ENCODE data around the gene IGFBP3.

The IGFBP3 gene

DNA sequence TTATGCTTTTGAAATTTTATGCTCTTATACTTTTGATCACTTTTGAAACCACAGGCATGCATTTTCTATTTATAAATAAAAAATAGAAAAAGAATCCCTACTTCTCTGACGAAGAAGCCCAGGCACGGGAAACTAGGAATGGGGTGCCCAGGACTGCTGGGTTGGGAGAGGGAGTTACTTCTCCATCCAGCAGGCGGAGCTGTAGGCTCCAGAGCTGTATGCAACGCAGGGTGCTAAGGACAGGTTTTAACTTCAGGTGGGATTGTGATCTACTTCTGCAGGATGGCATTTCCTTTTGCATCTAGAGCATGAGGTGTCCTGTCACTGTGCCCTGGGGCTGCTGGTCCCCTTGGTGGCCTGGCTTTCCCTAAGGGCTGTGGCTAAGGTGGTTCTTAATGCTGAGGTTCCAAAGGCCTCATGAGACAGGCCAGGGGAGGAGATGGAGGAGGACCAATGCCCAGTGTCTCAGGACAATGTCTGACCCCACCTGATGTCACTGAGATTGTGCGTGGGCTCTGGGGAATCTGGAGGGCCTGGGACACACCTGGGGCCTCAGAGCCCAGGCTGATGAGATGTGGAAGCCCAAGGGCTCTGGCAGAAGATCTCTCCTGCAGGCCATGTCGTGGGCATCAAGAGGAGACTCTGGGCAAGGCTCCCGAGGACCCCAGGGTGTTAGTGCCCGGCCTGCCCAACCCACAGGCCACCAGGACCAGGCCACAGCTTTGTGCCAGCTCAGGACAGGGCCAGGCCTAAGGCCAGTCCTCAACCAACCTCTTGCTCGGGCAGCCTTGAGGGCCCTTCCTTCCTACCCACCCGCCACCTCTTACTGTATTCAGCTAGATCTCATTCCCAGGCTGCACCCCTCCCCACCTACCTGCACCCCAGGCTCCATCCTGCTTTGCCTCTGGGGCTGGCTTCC is 48.7 kb downstream of the IGFBP3 start:
- Histone ChIP-seq H3K27ac (ENCODE audit: extremely low read depth, low read depth, low read length) (no peak overlapping the region), H3K36me3 (ENCODE audit: control insufficient read depth in 2 of 2, insufficient read depth in 1 of 2, low read length in 2 of 2) (no peaks in the 10 kb centered on the region), H3K9me3 (ENCODE audit: control insufficient read depth, insufficient read depth, low read depth, low read length) (no peaks in the 10 kb centered on the region), H3K4me3 (ENCODE audit: low read depth, low read length) (no peak overlapping the region), H3K4me1 (ENCODE audit: control insufficient read depth, insufficient read depth, low read length) (no peaks in the 10 kb centered on the region)
- ChIA-PET CTCF (interaction anchor here (0.5 to 1.3 kb wide), 6 partner anchors 10 to 1308 kb away, joined by 3 to 6 read pairs (median 3); no protein-coding TSS in a partner anchor), POLR2A (no interaction called here)
- no peak for TF ChIP-seq ZNF747 (tag by site-specific recombination; IDR thresholded peaks at IDR 0.05)
- TF ChIP-seq ZNF24 (tag by site-specific recombination; IDR thresholded peaks at IDR 0.05): no peak
- TF ChIP-seq, protein P1, sequence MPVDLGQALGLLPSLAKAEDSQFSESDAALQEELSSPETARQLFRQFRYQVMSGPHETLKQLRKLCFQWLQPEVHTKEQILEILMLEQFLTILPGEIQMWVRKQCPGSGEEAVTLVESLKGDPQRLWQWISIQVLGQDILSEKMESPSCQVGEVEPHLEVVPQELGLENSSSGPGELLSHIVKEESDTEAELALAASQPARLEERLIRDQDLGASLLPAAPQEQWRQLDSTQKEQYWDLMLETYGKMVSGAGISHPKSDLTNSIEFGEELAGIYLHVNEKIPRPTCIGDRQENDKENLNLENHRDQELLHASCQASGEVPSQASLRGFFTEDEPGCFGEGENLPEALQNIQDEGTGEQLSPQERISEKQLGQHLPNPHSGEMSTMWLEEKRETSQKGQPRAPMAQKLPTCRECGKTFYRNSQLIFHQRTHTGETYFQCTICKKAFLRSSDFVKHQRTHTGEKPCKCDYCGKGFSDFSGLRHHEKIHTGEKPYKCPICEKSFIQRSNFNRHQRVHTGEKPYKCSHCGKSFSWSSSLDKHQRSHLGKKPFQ (tag by site-specific recombination; IDR thresholded peaks at IDR 0.05): no peak
- no peak for TF ChIP-seq ZNF501 (tag by site-specific recombination; IDR thresholded peaks at IDR 0.05)
- no peak for TF ChIP-seq ZNF391 (tag by site-specific recombination; IDR thresholded peaks at IDR 0.05; ENCODE audit: borderline replicate concordance, low read depth)
- TF ChIP-seq ZNF624 (tag by site-specific recombination; IDR thresholded peaks at IDR 0.05): no peak
- no peak for TF ChIP-seq SETDB1 (IDR thresholded peaks at IDR 0.05; ENCODE audit: insufficient read length, low read length)
- TF ChIP-seq ZNF521 (tag by site-specific recombination; IDR thresholded peaks at IDR 0.05): no peak
- TF ChIP-seq ZNF114 (tag by site-specific recombination; IDR thresholded peaks at IDR 0.05): no peak
- TF ChIP-seq ZNF843 (tag by site-specific recombination; IDR thresholded peaks at IDR 0.05): no peak
- TF ChIP-seq BCL11B (tag by site-specific recombination; IDR thresholded peaks at IDR 0.05; ENCODE audit: low read depth): no peak

DNA sequence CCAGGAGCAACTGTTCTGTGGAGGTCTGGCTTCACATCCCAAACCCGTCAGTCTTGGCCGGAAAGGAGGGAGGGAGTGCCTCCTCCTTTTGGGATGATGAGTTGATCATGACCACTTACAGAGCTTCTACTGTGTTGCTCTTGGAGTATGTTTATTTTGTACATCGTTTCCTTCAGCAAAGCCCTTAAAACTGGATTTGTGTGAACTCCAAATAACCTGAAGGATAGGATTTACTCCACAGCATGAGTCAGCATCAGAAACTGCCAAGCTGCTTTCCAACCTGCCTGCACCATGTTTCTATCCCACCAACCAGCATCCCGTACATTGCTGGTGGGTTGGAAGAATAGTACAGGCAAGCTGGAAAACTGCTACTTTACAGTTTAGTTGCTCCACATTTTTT is 51.6 kb downstream of the IGFBP3 start:
- ChIA-PET CTCF (interaction anchor here (0.6 to 1.2 kb wide), 4 partner anchors 53 to 1313 kb away, joined by 3 to 4 read pairs (median 4); no protein-coding TSS in a partner anchor), POLR2A (no interaction called here)
- no peaks in the 10 kb centered on the region for H3K36me3 ChIP-seq (ENCODE audit: control insufficient read depth in 2 of 2, insufficient read depth in 1 of 2, low read length in 2 of 2)
- no peak overlapping the region for H3K4me3 ChIP-seq (ENCODE audit: low read depth, low read length)
- H3K27ac ChIP-seq (ENCODE audit: extremely low read depth, low read depth, low read length): no peak overlapping the region
- no peaks in the 10 kb centered on the region for H3K9me3 ChIP-seq (ENCODE audit: control insufficient read depth, insufficient read depth, low read depth, low read length)
- H3K4me1 ChIP-seq (ENCODE audit: control insufficient read depth, insufficient read depth, low read length): no peaks in the 10 kb centered on the region
- TF ChIP-seq ZNF843 (tag by site-specific recombination; IDR thresholded peaks at IDR 0.05) (no peak), ZNF292 (tag by site-specific recombination; IDR thresholded peaks at IDR 0.05; ENCODE audit: borderline replicate concordance, low read depth) (no peak), ZNF707 (tag by site-specific recombination; IDR thresholded peaks at IDR 0.05) (no peak), YY1 (tag by site-specific recombination; IDR thresholded peaks at IDR 0.05) (no peak), ZFP41 (tag by site-specific recombination; IDR thresholded peaks at IDR 0.05; ENCODE audit: borderline replicate concordance) (no peak), ZEB2 (tag by site-specific recombination; IDR thresholded peaks at IDR 0.05) (no peak), REPIN1 (tag by site-specific recombination; IDR thresholded peaks at IDR 0.05; ENCODE audit: low read depth) (no peak), TCF7L2 (IDR thresholded peaks at IDR 0.05; ENCODE audit: borderline replicate concordance, low read depth, low read length) (no peak), ZNF514 (tag by site-specific recombination; IDR thresholded peaks at IDR 0.05) (no peak)
- TF ChIP-seq, protein P2, sequence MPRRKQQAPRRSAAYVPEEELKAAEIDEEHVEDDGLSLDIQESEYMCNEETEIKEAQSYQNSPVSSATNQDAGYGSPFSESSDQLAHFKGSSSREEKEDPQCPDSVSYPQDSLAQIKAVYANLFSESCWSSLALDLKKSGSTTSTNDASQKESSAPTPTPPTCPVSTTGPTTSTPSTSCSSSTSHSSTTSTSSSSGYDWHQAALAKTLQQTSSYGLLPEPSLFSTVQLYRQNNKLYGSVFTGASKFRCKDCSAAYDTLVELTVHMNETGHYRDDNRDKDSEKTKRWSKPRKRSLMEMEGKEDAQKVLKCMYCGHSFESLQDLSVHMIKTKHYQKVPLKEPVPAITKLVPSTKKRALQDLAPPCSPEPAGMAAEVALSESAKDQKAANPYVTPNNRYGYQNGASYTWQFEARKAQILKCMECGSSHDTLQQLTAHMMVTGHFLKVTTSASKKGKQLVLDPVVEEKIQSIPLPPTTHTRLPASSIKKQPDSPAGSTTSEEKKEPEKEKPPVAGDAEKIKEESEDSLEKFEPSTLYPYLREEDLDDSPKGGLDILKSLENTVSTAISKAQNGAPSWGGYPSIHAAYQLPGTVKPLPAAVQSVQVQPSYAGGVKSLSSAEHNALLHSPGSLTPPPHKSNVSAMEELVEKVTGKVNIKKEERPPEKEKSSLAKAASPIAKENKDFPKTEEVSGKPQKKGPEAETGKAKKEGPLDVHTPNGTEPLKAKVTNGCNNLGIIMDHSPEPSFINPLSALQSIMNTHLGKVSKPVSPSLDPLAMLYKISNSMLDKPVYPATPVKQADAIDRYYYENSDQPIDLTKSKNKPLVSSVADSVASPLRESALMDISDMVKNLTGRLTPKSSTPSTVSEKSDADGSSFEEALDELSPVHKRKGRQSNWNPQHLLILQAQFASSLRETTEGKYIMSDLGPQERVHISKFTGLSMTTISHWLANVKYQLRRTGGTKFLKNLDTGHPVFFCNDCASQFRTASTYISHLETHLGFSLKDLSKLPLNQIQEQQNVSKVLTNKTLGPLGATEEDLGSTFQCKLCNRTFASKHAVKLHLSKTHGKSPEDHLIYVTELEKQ (tag by site-specific recombination; IDR thresholded peaks at IDR 0.05; ENCODE audit: borderline replicate concordance): no peak
- TF ChIP-seq, protein P3, sequence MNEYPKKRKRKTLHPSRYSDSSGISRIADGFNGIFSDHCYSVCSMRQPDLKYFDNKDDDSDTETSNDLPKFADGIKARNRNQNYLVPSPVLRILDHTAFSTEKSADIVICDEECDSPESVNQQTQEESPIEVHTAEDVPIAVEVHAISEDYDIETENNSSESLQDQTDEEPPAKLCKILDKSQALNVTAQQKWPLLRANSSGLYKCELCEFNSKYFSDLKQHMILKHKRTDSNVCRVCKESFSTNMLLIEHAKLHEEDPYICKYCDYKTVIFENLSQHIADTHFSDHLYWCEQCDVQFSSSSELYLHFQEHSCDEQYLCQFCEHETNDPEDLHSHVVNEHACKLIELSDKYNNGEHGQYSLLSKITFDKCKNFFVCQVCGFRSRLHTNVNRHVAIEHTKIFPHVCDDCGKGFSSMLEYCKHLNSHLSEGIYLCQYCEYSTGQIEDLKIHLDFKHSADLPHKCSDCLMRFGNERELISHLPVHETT (tag by site-specific recombination; IDR thresholded peaks at IDR 0.05): no peak
- TF ChIP-seq, protein P4, sequence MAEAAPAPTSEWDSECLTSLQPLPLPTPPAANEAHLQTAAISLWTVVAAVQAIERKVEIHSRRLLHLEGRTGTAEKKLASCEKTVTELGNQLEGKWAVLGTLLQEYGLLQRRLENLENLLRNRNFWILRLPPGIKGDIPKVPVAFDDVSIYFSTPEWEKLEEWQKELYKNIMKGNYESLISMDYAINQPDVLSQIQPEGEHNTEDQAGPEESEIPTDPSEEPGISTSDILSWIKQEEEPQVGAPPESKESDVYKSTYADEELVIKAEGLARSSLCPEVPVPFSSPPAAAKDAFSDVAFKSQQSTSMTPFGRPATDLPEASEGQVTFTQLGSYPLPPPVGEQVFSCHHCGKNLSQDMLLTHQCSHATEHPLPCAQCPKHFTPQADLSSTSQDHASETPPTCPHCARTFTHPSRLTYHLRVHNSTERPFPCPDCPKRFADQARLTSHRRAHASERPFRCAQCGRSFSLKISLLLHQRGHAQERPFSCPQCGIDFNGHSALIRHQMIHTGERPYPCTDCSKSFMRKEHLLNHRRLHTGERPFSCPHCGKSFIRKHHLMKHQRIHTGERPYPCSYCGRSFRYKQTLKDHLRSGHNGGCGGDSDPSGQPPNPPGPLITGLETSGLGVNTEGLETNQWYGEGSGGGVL (tag by site-specific recombination; IDR thresholded peaks at IDR 0.05): no peak
- TF ChIP-seq, protein P5, sequence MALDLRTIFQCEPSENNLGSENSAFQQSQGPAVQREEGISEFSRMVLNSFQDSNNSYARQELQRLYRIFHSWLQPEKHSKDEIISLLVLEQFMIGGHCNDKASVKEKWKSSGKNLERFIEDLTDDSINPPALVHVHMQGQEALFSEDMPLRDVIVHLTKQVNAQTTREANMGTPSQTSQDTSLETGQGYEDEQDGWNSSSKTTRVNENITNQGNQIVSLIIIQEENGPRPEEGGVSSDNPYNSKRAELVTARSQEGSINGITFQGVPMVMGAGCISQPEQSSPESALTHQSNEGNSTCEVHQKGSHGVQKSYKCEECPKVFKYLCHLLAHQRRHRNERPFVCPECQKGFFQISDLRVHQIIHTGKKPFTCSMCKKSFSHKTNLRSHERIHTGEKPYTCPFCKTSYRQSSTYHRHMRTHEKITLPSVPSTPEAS (tag by site-specific recombination; IDR thresholded peaks at IDR 0.05): no peak
